ENCODE data around the gene PDZK1.
"Not testable (repeated sequence)": the region's sequence is repeated elsewhere in the genome, so short reads cannot be mapped to it uniquely, and the experiment has no call there.

The PDZK1 gene

DNA sequence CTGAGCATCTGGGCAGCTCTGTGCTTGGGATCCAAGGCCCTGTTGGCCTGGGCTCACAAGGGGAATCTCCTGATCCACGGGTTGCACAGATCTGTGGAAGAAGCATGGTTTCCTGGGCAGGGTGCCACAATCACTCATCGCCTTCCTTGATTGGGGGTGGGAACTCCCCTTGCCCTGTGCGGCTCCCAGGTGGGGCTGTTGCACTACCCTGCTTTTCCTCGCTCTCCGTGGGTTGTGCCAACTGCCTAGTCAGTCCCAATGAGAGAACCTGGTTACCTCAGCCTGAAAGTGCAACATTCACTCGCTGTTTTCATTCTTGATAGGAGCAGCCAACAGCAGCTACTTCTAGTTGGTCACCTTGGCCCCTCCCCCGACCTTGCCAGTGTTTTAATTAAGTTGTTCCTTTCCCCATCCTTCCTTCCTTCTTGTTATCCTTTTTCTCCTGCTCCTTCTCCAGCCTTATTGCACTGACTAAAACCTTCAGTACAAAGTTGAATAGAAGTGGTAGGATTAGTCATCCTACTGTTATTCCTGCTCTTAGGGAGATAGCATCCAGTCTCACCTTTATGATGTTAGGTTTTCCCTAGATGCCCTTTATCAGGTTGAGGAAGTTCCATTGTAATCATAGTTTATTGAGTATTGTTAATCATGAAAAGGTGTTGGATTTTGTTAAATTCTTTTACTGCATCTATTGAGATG is 50.8 kb downstream of the PDZK1 start:
- DNase-seq (ENCODE audit: low spot score), result not testable (repeated sequence)

DNA sequence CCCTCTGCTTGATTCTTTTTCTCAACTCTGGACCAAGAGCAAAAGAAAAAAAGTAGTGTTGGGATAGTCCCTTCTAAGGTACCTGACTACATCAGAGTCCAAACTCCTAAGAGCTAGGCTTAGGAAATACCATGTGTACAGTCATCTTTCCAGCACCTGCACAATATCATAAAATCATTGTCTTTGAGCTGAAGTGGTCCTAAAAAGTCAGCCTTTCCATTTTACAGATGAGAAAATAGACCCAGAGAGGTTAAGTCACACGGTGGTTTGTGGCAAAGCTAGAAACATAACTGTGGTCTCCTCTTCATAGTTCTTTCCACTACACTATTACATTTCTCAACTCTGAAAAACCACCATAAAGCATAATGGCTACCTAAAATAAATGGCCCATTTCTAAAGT is 63.2 kb downstream of the PDZK1 start:
- DNase-seq (ENCODE audit: low spot score), result not testable (repeated sequence)

DNA sequence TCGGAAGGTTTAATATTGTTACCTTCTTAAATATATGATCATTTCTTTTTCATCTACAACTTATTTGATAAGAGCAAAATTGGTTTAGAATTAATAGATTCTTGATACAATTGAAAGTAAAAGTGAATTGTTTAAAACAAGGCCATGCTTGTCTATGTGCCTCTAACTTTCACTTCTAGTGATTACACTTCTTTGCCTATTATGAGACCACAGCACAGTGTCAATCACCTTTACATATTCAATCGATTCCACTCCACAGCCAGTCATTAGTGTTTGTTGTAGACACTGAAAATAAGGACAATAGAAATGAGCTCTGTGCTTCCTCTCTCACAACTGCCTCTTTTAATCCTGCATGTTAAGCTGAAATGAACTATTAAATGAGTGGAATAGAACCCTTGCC is 65.3 kb downstream of the PDZK1 start:
- DNase-seq (ENCODE audit: low spot score), result not testable (repeated sequence)

DNA sequence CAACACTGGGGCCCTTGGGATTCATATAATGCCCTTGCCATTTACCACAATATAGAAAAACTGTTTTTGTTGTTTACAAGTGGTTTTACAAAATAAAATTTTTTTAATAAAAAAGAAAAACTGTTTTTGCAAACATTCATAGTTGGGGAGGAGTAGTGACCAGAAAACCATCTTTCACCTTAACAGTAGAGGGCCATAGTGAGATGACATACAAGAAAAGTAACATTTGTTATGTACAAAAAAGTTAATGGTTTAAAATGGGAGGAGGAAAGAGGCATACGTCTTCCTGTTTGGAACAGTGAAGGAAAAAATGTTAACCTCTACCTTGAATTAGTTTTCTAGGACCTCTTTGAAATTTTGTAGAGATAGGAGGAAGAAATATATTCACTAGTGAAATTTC is 70.9 kb downstream of the PDZK1 start:
- DNase-seq (ENCODE audit: low spot score), result not testable (repeated sequence)

DNA sequence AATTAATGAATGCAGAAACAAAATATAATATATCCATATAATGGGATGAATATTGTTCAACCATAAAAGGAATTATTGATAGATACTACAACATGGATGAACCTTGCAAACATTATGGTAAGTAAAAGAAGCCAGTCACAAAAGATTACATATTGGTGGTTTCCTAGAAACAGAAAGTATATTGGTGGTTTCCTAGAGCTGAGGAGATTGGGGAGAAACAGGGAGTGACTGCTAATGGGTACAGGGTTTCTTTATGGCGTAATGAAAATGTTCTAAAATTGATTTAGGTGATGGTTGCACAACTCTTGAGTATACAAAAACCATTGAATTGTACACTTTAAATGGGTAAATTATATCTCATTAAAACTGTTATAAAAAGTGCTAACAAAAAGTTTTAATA is 85.0 kb downstream of the PDZK1 start:
- not testable (repeated sequence) for DNase-seq (ENCODE audit: low spot score)
